GM20431 (cell line): Measurements from ENCODE around the gene CDHR5.
"Not testable (repeated sequence)": the region's sequence is repeated elsewhere in the genome, so short reads cannot be mapped to it uniquely, and the experiment has no call there.

Experiments
- in situ Hi-C: fragments of 300-500 bp; cut with MseI, MboI; formaldehyde crosslinking; loops from one replicate; pipeline ENCODE4 v1.15.0; 2020; ENCODE audit warnings: low sequenced_read_pairs; ENCODE audit not compliant: unreplicated experiment

Gene CDHR5

GRCh38 chr11:592501-592900, 32.3 kb downstream of the CDHR5 start:
- in situ Hi-C loops = no loop called here

DNA sequence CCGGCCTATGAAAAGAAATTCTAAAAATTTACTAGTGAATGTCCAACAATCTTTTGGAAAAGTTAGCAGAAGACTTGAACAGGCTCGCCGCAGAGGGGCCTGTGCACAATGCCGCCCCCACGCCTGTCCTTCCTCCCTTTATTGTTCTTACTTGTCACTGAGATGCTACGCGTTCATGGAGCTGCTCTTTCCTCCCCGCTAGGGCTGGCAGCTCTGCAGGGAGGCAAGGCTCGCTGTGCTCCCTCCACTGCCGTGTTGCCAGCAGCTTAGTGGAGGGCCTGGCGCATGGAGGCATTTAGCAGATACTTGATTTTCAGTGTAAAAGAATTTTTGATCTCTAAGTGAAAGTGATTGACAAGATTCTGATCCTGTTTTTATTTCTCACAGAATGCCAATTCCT, 33.8 kb downstream of the CDHR5 start:
- in situ Hi-C loops = no loop called here

GRCh38 chr11:589798-590197, 35.0 kb downstream of the CDHR5 start:
- in situ Hi-C loops = no loop called here

DNA sequence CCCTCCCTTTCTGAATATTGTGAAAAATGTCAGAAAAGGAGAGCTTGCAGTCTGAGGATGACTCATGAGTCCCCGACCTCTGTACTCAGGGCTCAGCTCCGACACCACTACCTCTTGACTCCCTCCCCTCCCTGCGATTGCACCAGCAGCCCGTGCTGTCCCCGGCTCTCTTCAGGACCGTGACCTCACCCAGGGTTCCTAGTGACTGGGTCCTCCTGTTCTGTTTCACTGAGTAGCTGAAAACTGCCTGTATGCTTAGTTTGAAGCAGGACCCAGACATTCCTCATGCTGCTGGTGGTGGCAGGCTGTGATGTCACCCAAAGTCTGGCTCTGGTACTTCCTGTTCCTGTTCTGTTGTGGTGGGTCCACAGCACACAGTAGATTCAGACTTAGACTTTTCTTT, 36.8 kb downstream of the CDHR5 start:
- in situ Hi-C loops = no loop called here

DNA sequence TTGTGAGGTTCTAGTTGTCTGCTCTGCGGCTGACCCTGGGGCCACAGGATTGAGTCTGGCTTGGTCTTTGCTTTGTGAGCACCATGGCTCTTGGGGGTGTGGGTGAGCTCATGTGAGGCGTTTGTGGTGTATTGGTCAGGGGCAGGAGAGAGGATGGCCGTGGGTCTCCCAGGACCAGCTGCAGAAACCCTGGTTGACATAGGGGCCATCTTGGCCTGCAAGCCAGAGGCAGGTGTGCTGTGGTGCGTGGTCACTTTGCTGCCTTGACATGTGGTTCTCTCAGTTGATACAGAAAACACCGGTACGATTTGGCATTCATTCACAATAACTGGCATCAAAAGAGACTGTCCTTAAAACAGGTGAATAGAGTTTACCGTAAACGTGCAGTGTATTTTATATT, 37.2 kb downstream of the CDHR5 start:
- in situ Hi-C loops = no loop called here

DNA sequence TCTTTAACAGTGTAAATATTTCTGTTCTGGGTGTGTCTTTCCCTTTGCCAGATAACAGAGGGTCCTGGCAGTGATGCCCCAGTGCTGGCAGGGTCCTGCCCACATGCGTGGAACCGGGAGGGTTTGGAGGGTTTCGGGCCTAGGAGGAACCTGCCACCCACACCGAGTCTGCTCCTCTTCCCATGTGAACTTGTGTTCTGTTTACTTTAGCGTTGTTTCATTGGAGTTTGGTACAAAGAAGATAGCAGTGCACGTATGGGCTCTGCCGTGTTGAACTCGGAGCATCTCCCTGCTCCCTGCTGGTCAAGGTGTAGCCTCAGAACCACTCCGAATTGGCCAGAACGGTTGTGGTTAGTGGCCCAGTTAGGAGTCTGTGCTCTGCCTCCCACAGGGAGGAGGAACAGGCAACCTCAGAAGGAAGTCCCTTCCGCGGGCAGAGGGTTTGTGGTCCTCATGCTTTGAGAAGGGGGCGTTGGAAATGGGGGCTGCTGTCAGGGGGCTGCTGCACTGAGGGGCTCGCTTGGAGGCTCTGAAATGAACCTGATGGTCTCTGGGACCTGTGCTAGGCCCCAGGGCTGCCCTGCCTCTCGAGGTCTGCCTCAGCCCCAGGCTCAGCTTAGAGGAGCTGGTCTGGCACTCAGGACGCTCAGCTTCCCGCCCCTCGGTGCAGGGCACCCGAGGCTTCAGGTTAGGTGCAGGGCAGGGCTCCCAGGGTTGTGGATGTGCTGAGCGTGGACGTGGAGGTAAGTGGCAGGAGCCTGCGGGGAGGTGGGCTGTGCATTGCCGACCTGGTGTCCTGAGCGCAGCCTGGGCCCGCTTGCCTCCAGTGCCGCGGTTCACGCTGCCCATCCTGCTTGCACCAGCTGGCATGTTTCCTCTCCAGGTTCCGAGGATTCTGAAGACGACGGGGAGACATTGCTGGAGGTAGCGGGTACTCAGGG, 38.1 kb downstream of the CDHR5 start:
- in situ Hi-C loops = no loop called here

- in situ Hi-C loops = no loop called here
Observed at GRCh38 chr11:584287-584686, 40.5 kb downstream of the CDHR5 start.

GRCh38 chr11:581752-582151, 43.0 kb downstream of the CDHR5 start:
- in situ Hi-C loops = no loop called here

DNA sequence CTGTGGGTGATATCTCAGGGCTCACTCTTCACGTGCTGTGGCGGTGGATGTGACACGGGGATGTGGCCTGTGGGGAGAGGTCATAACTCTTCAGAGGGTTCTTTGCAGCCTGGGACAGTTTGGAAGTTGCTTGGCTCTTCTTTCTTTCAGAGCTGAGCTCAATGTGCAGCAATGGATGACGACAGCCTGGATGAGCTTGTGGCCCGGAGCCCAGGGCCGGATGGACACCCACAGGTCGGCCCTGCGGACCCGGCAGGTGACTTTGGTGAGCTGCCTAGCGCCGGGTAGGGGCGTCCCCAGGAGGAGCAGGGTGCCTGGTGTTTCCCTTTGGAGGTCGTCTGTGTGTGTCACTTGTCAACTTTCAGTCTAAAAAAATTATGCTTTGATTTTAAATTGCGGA, 43.4 kb downstream of the CDHR5 start:
- in situ Hi-C loops = no loop called here

DNA sequence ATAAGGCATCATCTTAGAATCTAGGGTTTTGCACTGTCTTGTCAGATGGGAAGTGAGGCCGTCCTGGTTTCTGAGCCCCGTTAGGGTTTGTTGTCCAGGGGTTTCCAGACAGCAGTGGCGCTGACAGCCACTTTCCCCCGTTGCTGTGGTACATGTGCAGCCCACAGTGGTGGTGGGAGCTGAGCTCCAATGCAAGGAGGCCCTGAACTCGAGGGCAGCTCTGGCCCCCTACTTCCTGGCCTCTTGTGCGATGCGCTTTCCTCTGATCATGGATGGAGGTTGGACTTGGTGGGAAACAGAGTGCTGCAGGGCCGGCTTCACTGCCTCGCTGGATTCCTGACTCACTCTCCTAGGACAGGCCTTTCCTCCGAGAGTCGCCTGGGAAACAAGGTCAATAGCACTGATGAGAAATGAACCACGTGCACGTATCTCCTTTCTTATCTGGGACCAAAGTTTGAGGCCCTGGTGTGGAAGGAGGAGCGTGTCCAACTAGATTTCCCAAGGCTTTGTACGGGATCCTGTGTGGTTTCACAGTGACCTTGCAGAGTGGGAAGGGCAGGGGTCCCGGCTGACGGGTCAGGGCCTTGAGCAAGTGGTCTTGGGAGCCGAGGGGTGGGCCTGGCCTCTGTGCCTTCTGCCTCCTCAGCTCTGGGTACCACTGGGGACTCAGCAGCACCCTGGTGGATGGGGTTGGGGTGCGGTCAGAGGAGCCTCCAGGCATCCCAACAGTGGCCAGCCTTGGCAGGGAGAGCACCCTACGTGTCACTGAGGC, 44.7 kb downstream of the CDHR5 start:
- in situ Hi-C loops = no loop called here

- in situ Hi-C loops = no loop called here
Observed at GRCh38 chr11:578276-579035, 46.3 kb downstream of the CDHR5 start.

GRCh38 chr11:577611-577894, 47.2 kb downstream of the CDHR5 start:
- in situ Hi-C loops = no loop called here

GRCh38 chr11:576811-577610, 47.7 kb downstream of the CDHR5 start:
- in situ Hi-C loops = no loop called here

- in situ Hi-C loops = no loop called here
Observed at GRCh38 chr11:575996-576768, 48.6 kb downstream of the CDHR5 start, which contains the start of gene PHRF1. PHRF1 (plus strand) TSS chr11:576470; CDS start chr11:581513, 5,043 bp downstream.

DNA sequence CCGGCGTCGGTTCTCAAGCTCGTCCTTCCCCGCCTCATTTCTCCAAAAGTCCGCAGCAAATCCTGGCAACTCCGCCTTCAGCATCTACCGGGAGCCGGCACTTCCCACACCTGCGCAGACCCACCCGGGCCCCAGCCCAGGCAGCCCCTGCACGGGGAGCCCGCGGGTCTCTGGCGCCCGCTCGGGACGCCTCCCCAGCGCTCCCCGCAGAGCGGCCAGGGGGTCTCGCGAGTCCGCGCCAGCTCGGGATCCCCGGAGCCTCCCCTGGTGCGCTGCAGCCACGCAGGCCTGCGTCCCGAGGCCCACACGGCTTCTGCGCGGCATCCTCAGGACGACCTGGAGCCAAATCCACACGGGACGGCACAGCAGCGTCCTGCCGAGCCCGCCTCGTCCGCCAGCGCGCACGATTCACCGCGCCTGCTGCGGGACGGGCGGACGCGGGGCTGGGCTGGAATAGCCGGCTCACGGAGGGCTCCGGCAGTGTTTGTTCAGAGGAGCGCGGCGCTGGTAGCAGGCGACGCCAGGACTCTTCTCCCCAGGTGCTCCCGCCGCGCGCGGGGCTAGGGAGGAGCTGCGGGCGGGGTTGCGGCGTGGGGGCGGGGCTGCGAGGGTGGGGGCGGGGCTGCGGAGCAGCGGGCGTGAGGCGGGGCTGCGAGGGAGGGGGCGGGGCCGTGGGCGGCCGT, 49.3 kb downstream of the CDHR5 start:
- in situ Hi-C loops = no loop called here

DNA sequence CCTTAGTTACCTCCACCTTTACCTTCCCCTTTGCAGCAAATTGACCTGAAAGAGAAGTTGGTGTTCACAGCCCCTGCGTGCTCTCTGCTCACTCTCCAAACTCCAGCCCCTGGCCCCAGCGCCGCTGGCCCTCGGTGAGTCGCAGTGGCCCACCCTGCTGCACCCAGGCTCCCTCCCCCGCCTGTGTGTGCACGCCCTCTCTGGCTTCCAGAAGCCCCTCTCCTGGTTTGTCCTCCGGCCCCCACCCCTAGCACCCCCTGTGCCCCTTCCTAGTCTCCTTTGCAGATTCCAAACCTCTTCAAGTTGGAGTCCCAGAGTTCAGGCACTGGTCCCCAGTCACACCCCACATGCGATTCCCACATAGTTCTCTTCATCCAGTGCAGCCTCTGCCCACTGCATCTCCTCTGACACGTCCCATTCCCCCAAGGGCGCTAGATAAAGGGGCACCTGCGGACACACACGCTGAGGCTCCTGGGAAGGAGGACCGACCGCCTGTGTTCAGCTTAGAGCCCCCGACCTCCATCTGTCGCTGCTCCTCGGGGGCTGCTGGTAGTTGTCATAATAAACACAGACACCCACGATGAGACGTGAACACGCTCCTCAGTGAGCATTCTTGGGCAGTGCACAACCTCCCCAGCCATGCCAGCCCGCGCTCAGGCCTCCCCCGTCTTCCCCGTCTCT, 50.0 kb downstream of the CDHR5 start:
- in situ Hi-C loops = no loop called here

DNA sequence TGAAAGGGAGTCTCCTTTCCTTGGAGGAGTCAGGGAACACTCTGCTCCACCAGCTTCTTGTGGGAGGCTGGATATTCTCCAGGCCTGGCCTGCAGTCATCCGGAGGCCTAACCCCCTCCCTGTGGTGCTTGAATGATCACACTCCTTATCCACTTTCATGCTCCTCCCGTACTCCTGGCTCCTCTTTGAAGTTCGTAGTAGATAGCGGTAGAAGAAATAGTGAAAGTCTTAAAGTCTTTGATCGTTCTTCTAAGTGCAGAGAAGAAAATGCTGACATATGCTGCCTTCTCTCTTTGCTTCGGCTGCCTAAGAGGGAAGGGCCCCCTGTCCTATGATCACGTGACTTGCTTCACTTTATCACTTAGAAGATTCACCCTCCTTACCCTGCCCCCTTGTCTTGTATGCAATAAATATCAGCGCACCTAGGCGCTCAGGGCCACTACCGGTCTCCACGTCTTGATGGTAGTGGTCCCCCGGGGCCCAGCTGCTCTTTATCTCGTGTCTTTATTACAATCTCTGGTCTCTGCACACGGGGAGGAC, 50.7 kb downstream of the CDHR5 start:
- in situ Hi-C loops = not testable (repeated sequence)
